ENCODE data around the gene FRMD7.
"Not testable (repeated sequence)": the region's sequence is repeated elsewhere in the genome, so short reads cannot be mapped to it uniquely, and the experiment has no call there.

GRCh38 chrX:132051778-132052177, 76.0 kb downstream of the FRMD7 start:
- not testable (repeated sequence) for TF ChIP-seq POLR2A (IDR thresholded peaks at IDR 0.05; ENCODE audit: low read length); GATA1 (IDR thresholded peaks at IDR 0.05; ENCODE audit: low read depth, low read length)
